Measurements from ENCODE around the gene KRT71.
"Not testable (repeated sequence)": the region's sequence is repeated elsewhere in the genome, so short reads cannot be mapped to it uniquely, and the experiment has no call there.

The KRT71 gene

DNA sequence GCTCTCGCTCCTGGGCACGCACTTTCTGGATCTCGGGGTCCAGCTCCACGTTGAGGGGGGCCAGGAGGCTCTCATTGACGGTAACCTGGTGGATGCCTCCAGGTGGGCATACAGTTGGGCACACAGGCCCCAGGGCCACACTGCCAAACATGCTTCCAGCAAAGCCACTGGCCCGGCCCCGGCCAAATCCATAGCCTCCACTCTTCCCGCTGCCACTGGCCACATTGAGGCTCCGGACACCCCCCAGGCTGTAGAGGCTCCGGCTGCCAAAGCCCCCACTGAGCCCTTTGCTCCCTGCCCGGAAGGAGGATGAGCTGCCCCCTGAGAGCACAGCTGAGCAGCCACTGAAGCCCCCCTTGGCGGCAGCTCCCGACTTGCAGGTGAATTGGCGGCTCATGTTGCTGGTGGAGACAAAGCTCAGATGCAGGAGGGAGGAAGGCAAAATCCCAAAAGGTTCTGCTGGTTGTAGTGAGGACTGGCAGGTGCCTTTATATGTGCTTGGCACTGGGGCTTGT is at the start of gene KRT71:
KRT71 (minus strand) TSS at position 465 of the 515 bp plus-strand sequence; CDS start at position 397, 68 bp downstream.
- DNase-seq: no peak

DNA sequence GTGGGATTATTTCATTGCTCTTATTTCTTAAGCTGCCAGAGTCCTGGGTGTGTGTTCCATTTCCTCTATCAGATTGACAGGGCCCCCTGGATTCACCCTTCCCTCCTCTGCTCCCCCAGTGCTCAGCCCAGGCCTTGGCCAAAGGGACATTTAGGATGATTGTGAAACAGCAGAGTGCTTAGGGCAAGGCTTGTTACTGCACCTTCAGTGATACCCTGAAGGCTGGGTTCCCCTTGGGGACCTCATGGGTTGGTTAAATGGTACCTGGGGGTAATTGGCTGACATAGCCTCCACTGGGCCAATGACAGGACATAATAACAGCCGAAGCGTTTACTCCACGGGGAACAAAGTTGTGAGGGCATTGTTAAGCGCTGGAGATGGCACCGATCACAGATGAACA is 49.6 kb upstream of the KRT71 start:
- DNase-seq: no peak

DNA sequence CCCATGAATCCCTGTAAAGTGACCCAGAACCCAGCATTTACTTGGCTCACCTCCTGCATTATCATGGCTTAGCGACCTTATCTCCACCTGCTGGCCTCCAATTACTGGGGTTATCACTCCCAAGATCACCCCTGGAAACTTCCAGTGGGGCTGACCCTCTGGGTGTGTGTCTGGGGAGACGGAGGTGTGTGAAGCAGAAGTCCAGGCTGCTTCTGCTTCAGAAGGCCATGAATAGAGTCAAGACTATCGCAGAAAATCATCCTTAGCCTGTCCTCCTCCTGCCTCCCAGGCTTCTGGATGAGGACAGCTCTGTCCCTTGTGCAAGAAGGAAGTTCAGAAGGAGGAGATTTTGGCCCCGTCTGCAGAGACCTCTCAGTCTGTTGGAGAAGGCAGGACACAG is 48.7 kb upstream of the KRT71 start:
- DNase-seq: no peak

DNA sequence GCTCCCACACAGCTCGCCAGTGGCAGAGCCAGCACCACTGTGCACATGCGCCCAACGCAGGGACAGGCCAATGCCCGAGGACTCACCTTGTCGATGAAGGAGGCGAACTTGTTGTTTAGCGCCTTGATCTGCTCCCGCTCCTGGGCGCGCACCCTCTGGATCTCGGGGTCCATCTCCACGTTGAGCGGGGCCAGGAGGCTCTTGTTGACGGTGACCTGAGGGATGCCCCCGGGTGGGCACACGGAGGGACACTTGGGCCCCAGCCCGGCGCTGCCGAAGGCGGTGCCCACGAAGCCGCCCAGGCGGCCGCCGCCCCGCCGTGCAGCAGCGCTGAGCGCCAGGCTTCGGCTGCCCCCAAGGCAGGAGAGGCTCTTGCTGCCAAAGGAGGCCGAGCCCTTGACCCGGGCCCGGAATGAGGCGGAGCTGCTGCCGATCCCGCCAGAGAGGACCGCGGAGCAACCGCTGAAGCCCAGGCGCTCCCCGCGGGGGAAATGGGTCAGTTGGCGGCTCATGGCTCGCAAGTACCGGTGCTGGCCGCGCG is 48.1 kb upstream of the KRT71 start, which contains the start of gene KRT72:
KRT72 (minus strand) TSS at position 523 of the 541 bp plus-strand sequence; CDS start at position 512, 11 bp downstream.
- DNase-seq: no peak

DNA sequence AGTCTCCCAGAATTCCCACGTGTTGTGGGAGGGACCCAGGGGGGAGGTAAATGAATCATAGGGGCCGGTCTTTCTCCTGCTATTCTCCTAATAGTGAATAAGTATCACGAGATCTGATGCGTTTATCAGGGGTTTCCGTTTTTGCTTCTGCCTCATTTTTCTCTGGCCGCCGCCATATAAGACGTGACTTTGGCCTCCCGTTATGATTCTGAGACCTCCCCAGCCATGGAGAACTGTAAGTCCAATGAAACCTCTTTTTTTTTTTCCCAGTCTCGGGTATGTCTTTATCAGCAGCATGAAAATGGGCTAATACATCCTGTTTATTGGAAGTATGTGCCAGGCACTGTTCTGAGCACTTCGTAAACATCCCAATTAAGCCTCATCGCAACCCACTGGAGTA is 47.5 kb upstream of the KRT71 start:
- no peak for DNase-seq

DNA sequence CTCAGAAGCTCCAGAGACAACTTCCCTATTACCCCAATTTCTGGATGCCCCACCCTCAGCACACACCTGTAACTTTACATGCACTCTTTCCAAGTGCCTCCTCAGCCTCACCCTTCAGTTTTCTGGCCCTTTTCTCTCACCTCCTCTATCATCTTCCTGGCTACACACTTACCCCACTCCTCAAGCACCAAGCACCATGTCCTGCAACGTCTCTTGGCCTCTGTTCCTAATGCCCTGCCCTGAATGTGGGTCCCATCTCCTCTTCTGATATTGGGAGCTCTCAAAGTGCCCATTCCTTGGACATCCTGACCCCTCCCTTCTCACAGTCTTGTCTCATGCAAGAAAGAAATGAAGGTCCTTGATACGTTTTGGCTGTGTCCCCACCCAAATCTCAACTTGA is 47.1 kb upstream of the KRT71 start:
- no peak for DNase-seq

DNA sequence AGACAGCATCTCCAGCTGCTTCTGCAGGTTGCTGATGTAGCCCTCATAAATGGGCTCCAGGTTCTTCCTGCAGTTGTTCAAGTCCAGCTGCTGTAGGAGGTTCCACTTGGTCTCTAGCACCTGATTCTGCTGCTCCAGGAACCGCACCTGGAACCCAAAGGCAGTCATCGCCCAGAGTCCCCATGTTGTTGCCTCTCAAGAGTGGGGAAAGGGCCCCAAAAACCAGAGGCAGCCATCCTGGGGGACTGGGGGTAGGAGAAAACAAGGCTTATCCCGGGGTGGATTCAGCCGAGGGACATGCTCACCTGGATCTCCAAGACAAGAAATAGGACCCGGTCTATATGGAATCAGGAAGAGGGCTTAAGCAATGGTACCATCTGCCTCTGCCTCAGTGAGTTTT is 46.0 kb upstream of the KRT71 start:
- no peak for DNase-seq

DNA sequence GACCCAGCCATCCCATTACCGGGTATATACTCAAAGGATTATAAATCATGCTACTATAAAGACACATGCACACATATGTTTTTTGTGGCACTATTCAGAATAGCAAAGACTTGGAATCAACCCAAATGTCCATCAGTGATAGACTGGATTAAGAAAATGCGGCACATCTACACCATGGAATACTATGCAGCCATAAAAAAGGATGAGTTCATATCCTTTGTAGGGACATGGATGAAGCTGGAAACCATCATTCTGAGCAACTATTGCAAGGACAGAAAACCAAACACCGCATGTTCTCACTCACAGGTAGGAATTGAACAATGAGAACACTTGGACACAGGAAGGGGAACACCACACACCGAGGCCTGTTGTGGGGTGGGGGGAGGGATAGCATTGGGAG is 41.3 kb upstream of the KRT71 start:
- not testable (repeated sequence) for DNase-seq

DNA sequence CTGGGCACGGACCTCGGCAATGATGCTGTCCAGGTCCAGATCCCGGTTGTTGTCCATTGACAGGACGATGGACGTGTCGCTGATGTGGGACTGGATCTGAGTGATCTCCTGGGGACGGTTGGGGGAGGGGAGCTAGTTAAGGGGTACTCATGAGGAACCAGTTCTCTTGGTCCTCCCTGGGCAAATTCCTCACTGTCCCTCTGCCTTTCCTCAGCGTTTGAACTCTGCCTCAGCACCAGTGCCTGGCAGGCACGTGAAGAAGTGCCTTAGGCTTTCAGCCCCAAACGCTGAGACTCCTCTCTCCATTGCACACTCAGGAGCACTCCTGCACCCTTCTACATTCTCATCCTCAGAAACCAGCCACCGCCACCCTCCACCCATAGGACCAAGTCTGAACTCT is 38.6 kb upstream of the KRT71 start:
- no peak for DNase-seq

DNA sequence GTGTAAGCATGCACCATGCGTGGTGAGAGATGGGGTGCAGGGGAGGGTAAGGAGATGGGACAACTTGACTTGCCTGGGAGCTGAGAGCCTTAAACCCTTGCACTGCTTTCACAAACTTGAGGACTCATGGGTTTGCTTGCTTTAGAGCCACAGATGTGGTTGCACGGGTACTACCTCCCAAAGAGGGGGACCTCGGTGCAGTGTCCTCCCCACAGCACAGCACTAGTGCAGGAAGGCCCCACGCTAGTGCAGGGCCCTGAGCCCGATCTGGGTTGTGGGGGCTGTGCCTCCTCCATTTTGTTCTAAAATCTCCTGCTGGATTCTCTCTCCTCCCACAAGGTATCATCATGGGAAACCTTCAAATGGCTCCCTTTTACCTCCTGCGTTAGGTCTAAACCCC is 37.1 kb upstream of the KRT71 start:
- DNase-seq: no peak

DNA sequence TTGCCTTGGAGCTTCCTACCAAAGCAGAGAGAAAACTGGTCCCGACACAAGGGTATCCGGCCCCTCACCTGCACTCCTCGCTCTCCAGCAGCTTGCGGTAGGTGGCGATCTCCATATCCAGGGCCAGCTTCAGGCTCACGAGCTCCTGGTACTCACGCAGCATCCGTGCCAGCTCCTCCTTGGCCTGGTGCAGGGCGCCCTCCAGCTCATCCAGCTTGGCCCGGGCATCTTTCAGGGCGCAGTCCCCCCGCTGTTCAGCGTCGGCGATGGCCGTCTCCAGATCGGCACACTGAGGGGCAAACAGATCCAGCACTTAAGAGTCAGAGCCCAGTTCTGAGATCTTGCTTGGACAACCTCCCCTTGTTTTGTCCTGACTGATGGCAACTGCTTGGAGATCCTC is 34.6 kb upstream of the KRT71 start:
- no peak for DNase-seq

DNA sequence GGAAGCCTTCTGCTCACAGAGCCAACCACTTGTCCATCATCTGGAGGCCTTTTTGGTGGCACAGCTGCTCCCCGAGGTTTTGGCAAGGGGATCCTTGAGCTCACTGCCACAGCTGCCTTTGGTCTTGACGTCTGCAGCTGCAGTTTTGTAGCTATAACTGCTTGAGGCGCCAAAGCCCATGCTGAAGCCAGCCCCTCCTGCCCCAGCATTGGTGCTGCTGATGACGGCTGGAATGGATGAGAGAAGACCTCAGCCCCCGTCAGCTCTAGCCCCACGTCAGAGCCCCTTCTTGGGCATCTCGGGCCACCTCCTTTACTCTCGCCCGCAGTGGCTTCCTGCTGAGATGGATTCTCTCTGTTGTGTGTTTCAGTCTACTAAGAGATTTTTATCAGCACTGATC is 33.0 kb upstream of the KRT71 start:
- no peak for DNase-seq

DNA sequence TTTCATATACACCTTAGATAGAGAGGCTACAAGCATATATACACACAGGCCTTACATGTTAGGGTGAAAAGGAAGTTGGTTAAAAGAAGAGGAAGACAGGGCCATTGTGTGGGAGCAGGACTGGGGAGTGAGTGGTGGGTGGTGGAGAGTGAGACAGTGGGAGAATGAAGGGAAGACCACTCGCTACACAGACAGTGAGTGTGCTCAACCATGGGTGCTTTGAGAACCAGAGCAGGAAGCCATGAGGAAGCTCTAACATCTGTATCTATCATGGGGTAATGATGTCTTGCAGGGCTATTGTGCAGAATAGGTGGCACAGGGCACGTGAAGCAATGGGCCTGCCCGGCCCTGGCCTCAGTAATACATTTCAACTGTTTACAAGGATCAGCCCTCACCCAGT is 32.1 kb upstream of the KRT71 start:
- DNase-seq: no peak

DNA sequence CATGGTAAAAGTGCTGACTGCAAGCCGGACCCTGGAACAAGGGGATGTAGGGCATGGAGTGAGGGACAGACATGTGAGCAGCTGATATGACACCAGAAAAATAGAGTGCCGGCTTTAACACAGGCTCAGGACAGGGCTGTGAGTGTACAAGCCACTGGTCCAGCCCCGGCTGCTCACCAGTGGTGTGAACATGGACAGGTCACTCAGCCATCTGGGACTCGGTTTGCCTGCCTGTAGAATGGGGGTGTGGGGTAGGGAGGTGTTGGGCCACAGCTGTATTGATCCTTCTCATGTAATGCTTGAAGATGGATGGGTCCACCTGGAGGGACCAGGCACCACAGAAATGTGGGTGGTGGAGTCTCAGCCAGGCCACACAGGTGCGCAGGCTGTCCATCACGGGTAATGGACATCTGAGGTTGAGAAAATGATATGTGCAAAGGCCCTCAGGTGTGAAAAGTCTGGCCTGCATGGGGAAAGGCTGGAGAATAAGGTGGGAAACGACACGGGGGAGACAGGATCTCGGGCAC is 31.3 kb upstream of the KRT71 start:
- no peak for DNase-seq

DNA sequence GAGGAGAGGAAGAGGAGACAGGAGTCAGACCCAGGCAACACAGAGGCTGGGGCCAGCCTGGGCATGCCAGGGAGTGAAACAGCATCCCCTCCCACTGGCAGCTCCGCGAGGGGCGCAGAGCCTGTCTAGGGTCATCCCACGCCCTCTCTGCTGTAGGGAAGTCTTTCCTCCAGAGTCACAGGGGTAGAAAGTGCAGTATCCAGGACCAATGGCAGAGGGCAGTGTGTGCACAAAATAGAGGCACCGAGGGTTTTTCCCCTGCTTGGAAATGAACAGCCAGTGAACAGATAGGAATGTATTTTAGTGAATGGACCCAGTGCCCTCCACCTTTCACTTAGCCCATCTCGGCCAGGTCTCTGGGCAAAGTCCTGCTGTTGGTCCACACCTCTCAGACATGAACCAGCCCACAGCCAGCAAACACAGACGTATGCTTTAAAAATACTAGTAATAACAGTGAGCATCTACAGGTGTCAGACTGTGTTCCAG is 30.1 kb upstream of the KRT71 start:
- DNase-seq: peak; percentile 15

DNA sequence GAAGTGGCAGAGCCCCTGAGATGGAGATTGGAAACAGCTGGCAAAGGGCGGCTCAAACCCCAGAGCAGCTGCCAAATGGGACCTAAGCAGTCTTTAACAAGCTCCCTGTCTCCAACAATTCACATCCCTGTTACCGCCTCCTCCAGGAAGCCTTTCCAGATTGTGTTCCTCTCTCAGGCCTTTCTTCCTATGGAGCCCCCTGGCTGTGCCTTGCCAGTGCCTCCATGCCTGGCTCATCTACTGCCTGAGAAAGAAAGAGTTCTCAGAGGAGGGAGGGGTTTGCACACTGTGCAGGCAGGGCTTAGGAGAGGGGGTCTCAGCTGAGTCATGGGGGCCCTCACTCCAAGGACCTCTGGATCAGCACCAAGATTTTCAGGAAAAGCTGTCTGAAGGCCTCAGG is 29.5 kb upstream of the KRT71 start:
- DNase-seq: no peak

DNA sequence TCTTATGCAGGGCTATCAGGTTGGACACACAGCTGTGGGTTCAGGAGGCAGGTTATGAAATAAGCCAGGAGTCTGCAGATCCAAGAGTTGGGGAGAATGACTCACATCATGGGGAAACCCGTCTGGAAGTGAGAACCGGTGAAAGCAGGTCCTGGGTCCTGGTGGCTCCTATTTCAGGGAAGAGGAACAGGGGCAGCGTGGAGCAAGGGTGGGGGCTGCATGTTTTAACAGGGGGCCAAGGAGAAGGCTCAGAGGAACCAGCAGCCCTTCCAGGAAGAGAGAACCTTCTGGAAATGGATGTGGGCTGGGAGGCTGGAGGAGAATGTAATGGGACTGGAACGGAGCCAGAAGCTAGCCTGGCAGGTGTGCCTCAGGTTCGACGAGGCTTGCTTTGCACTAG is 28.5 kb upstream of the KRT71 start:
- DNase-seq: no peak

DNA sequence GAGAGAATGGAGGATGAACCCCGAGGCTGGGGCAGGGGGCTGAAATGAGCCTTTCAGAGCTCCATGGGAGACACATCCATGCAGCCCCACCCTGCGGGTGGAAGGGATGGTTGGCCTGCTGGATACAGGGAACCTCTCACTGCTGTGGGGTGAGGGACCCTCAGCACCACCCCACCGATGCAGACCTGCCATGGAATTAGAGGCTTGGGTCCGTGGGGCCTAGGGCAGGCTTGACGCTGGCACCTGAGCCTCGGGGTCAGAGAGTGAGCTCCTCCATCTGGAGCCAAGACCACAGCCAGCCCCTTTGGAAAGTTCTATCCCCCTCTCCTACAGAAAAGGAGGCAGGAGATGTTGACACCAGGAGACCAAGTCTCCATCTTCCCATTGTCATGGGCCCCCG is 28.1 kb upstream of the KRT71 start:
- DNase-seq: no peak

DNA sequence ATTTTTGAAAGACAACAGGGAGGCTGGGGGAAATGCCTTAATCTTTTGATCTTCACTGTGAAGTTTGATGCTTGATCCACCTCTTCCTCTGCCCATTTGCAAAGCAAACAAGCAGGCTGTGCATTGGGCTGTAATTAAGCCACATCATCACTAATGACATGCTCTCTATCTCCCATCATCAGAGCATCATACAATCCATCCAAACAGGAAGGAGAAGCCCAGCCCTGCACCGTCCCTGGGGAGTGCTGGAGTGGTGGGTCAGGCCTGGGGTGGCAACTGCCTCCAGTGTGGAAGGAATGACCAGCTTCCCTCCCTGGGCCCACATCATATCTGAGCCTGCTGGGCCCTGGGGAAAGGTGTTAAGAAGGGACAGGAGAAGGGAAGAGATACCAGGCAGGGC is 27.6 kb upstream of the KRT71 start:
- DNase-seq: no peak

DNA sequence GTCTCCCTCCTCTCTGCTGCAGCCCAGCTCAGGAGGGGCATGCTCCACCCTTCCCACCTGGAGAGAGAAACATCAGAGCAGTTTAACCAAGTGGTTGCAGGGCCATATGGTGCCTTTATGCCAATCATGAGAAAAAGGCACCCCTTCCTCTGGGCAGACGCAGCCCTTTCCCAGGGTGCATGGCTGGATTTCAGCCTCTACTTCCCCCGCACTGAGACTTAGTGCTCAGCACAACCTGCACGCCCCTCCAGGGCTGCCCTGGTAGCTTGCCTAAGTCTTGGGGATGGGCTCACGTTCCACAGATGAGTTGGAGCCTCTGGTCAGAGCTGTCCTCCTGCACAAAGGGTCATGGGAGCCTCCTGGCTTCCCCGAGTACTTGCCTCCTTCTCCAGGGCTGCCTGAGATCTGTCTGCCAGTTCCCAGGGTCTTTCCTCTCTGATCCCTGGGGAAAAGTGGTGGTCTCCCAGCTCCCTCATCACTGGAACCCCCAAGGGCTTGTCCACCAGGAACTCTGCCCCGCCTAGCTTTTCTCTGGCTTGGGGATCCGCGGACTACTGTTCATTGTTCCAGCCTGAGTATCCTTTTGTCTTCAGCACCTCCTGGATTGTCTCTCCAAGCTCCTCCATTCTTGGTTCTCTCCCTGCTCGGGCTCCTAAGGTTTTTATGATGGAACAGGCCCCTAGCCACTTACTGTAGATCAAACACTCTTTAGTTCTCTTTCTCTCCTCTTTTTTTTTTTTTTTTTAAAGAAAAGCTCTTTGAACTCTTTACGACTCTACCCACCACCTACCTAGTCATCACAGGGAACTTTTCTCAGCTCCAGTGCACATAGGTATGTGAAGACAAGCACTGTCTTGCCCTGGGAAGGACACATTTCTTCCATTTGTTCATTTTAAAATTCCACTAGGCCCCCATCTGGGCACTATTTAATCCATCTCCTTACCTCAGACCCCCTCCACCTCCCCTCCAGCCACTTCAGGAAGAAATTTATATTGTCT is 26.8 kb upstream of the KRT71 start:
- DNase-seq: no peak

DNA sequence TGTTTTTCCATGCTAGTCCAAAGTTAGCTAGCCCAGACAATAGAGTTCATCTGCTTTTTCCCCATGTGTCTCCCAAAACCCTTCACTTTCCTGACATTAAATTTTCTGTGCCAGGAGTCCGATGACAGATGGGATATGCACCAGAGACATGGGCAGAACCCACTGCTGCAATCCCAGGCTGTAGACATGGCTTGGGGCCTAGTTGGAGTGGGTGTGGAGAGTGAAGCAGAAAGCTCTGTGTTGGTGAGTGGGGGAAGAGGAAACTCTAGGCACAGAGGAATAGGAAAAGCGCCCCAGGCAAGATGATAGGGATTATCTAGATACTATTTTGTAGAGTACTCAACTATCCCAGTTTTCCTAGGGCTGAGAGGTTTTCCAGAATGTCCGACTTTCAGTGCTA is 25.5 kb upstream of the KRT71 start:
- DNase-seq: no peak

DNA sequence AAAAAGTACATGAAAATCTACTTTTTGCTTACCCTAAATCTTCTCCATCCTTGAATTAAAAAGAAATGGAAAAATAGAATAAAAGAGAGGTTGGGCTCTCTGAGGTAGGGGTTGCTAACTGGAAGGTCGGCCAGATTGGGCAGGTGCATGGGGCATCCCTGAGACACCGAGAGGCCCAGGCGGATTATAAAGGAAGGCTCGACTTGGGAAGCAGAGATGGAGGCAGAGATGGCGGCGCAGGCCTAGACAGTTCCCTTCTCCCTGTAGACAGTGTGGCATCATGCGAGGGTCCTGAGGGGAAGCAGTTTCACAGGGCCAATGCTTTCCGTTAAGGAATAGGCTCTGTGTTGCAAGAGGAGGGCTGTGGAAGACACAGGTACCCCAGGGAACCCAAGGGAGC is 24.4 kb upstream of the KRT71 start:
- DNase-seq: no peak

DNA sequence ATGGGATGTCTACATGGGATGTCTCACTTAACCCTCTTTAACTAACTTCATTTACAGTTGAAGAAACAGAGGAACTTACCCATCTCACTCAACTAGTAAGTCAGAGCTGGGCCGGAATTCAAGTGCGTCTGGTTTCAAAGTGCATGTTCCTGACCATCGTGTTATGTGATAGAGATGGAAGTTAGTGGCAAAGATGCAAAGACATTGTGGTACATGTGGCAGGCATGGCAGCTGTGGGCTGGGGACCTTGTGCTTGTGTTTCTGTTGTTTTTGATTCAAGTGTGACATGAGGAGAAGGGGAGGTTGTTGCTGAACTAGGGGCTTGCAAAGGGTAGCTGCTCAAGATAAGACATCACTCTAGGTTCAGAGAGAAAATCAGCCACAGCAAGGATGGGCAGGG is 23.0 kb upstream of the KRT71 start:
- no peak for DNase-seq

DNA sequence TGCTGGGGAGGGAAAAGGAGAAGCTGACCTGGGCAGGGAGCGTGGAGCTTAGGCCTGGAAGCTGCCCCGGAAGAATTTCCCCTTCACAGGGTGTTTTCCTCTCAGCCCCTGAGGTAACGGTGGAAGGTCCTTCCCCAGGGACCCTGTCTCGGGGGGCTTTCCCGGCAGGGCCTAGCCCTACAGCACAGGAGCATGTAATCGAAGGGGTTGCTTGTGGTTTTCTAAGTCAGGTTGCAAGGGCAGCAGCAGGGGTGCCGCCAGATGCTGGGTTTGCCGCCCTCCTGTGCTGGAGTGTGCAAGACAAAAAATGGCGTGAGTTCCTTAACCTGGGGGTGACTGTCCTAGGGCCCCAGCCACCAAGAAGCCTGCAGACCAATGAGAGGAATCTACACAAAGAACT is 22.3 kb upstream of the KRT71 start:
- DNase-seq: no peak

Measured in NCI-H510A (cell line).